Measurements from ENCODE around the gene CYB561D1. TPM values are rescaled to one million over a fixed set of nuclear protein-coding genes. Genes with fewer than 3 reads are reported as not detected.

Gene CYB561D1
- total and polyA plus RNA-seq, 2 of the 13 experiments (the other 11 are each of a cell fraction or from before 2014, with no cell fraction given) = 3.9 to 4.1 TPM

GRCh38 chr1:109499081-109499480 is 5.2 kb downstream of the CYB561D1 start (continued):
- no peak for TF ChIP-seq ZNF24 (IDR thresholded peaks at IDR 0.05)
- TF ChIP-seq ZNF746 (CRISPR knock-in tag; IDR thresholded peaks at IDR 0.05) = no peak
- TF ChIP-seq ZSCAN30 (CRISPR knock-in tag; IDR thresholded peaks at IDR 0.05) = no peak
- TF ChIP-seq FOXC1 (CRISPR knock-in tag; IDR thresholded peaks at IDR 0.05; ENCODE audit: borderline replicate concordance) = no peak

GRCh38 chr1:109499661-109500536 is 6.0 kb downstream of the CYB561D1 start:
- no peaks in the 10 kb centered on the region for H3K9me3 ChIP-seq (ENCODE audit: low read length)
- H3K4me3 ChIP-seq (replicated peaks in 1 of 3; ENCODE audit: insufficient read depth in 1 of 3, low read depth in 2 of 3, low read length in 3 of 3) = no peak overlapping the region
- no peaks in the 10 kb centered on the region for H4K20me1 ChIP-seq (ENCODE audit: insufficient read depth, low read length)
- FAIRE-seq (no peak), ATAC-seq (peak; percentile 71), DNase-seq (ENCODE audit: low spot score) (peak; percentile 45)
- intact Hi-C loops (cut with micrococcal nuclease; ENCODE audit: unreplicated experiment) (no loop called here), in situ Hi-C loops (cut with HindIII; ENCODE audit: extremely low pct_ligation_motif_present, low pct_unique_long_range_greater_than_20kb) (no loop called here)
- ChIA-PET POLR2A (interaction anchor here (1.1 kb wide), 1 partner anchor 32 kb away, joined by 3 read pairs; no protein-coding TSS in a partner anchor), CTCF (ENCODE audit: low intra/inter-chr PET ratio, low total read pairs) (interaction anchor here (5.1 kb wide), 1 partner anchor 33 kb away, joined by 81 read pairs; no protein-coding TSS in a partner anchor)
- H3K27ac ChIP-seq (ENCODE audit: extremely low read length, insufficient read depth, low read length) = no peak overlapping the region
- no peak overlapping the region for H3K4me2 ChIP-seq (ENCODE audit: low read depth, low read length)
- H3K4me1 ChIP-seq (ENCODE audit: insufficient read depth, low read length) = peaks cover 4% of the 10 kb centered on the region
- peaks cover 2 to 6% of the 10 kb centered on the region in 2 experiments; a peak in 2 of 5 replicates for H3K36me3 ChIP-seq (replicated peaks in 1 of 2; ENCODE audit: control insufficient read depth in 1 of 2, insufficient read depth in 2 of 2, low read length in 2 of 2)
- BruUV-seq (replicated peaks) = no TSS peak
- no peak overlapping the region for H2AFZ ChIP-seq (ENCODE audit: low read length)
- no peaks in the 10 kb centered on the region for H3K27me3 ChIP-seq (ENCODE audit: control insufficient read depth in 1 of 2, insufficient read depth in 2 of 2, low read length in 2 of 2)
- WGBS (ENCODE audit: low lambda C conversion rate) = 84% methylated on average over 4 of the region's 4 CpGs
- H3K79me2 ChIP-seq (ENCODE audit: insufficient read depth, low read length) = no peaks in the 10 kb centered on the region
- H3K9ac ChIP-seq (ENCODE audit: insufficient read depth, low read depth, low read length) = no peak overlapping the region
- TF ChIP-seq STAG1 (CRISPR knock-in tag; IDR thresholded peaks at IDR 0.05) = peak; percentile 39
- no peak for TF ChIP-seq ZNF792 (CRISPR knock-in tag; IDR thresholded peaks at IDR 0.05)
- TF ChIP-seq, protein P1, sequence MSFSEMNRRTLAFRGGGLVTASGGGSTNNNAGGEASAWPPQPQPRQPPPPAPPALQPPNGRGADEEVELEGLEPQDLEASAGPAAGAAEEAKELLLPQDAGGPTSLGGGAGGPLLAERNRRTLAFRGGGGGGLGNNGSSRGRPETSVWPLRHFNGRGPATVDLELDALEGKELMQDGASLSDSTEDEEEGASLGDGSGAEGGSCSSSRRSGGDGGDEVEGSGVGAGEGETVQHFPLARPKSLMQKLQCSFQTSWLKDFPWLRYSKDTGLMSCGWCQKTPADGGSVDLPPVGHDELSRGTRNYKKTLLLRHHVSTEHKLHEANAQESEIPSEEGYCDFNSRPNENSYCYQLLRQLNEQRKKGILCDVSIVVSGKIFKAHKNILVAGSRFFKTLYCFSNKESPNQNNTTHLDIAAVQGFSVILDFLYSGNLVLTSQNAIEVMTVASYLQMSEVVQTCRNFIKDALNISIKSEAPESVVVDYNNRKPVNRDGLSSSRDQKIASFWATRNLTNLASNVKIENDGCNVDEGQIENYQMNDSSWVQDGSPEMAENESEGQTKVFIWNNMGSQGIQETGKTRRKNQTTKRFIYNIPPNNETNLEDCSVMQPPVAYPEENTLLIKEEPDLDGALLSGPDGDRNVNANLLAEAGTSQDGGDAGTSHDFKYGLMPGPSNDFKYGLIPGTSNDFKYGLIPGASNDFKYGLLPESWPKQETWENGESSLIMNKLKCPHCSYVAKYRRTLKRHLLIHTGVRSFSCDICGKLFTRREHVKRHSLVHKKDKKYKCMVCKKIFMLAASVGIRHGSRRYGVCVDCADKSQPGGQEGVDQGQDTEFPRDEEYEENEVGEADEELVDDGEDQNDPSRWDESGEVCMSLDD (CRISPR knock-in tag; IDR thresholded peaks at IDR 0.05; ENCODE audit: borderline replicate concordance) = no peak
- no peak for TF ChIP-seq HBP1 (CRISPR knock-in tag; IDR thresholded peaks at IDR 0.05; ENCODE audit: low read depth)
- peak; percentile 31; the same call in 1 of the 2 replicates for TF ChIP-seq SMC3 (IDR thresholded peaks at IDR 0.05; ENCODE audit: low read length)
- no peak for TF ChIP-seq HES4 (CRISPR knock-in tag; IDR thresholded peaks at IDR 0.05; ENCODE audit: borderline replicate concordance)
- no peak for TF ChIP-seq KAT2B (IDR thresholded peaks at IDR 0.05; ENCODE audit: borderline replicate concordance, low read depth, low read length)
- TF ChIP-seq, protein P2, sequence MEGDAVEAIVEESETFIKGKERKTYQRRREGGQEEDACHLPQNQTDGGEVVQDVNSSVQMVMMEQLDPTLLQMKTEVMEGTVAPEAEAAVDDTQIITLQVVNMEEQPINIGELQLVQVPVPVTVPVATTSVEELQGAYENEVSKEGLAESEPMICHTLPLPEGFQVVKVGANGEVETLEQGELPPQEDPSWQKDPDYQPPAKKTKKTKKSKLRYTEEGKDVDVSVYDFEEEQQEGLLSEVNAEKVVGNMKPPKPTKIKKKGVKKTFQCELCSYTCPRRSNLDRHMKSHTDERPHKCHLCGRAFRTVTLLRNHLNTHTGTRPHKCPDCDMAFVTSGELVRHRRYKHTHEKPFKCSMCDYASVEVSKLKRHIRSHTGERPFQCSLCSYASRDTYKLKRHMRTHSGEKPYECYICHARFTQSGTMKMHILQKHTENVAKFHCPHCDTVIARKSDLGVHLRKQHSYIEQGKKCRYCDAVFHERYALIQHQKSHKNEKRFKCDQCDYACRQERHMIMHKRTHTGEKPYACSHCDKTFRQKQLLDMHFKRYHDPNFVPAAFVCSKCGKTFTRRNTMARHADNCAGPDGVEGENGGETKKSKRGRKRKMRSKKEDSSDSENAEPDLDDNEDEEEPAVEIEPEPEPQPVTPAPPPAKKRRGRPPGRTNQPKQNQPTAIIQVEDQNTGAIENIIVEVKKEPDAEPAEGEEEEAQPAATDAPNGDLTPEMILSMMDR (CRISPR knock-in tag; IDR thresholded peaks at IDR 0.05) = peak; percentile 74
- TF ChIP-seq, protein P3, sequence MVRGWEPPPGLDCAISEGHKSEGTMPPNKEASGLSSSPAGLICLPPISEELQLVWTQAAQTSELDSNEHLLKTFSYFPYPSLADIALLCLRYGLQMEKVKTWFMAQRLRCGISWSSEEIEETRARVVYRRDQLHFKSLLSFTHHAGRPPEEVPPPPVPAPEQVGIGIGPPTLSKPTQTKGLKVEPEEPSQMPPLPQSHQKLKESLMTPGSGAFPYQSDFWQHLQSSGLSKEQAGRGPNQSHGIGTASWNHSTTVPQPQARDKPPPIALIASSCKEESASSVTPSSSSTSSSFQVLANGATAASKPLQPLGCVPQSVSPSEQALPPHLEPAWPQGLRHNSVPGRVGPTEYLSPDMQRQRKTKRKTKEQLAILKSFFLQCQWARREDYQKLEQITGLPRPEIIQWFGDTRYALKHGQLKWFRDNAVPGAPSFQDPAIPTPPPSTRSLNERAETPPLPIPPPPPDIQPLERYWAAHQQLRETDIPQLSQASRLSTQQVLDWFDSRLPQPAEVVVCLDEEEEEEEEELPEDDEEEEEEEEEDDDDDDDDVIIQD (CRISPR knock-in tag; IDR thresholded peaks at IDR 0.05; ENCODE audit: low read depth) = no peak
- no peak for TF ChIP-seq MED1 (CRISPR knock-in tag; IDR thresholded peaks at IDR 0.05)
